ENCODE results near the gene OR52A5.

OR52A5 gene

DNA sequence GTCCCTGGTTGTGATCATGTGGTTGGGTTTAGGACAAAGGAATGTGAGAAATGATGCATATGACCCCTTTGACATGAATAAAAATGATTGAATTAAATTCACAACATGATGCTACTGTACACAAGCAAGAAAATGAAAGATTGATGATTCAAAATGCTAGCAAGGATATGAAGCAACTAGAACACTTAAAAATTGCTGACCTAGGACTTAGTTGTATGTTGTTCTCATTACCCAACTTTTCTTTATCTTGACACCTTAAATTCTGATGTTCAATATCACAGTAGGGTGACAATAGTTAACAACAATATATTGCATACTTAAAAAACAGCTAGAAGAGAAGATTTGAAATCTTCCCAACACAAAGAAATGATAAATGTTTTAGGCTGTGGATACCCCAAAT, 20.6 kb downstream of the OR52A5 start:
- in situ Hi-C loops (cut with HindIII; ENCODE audit: low sequenced_read_pairs) = no loop called here

- in situ Hi-C loops (cut with HindIII; ENCODE audit: low sequenced_read_pairs) = no loop called here
These were observed 22.8 kb downstream of the OR52A5 start for GRCh38 chr11:5115339-5115738.

DNA sequence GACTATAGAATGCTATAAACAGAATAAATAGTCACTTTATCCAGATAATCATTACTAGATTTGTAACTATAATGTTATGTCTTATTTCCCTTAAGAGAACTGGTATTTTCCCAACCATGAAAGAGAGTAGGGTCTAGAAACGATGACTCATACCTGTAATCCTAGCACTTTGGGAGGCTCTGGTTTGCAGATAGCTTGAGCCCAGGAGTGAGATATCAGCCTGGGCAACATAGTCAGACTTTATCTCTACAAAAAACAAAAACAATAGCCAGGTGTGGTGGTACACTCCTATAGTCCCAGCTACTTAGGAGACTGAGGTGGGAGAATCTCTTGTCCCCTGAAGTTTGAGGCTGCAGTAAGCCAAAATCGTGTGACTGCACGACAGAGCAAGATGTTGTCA, 30.9 kb downstream of the OR52A5 start:
- in situ Hi-C loops (cut with HindIII; ENCODE audit: low sequenced_read_pairs) = no loop called here

DNA sequence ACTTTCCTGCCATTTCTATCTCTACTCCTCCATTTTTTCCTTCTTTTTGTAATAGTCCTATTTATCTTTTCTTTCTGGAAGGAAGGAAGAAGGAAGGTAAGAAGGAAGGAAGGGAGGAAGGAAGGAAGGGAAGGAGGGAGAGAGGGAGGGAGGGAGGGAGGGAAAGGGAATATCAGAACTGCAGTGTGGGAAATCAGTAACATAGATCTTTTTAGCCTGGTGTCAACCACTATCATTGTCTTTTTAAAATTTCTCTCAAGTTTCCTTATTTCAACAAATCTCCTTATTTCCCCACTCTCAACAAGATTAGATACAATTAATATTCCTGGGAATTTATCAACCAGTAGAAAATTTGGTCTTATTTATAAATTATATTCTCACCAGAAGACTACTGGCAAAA, 35.1 kb downstream of the OR52A5 start:
- in situ Hi-C loops (cut with HindIII; ENCODE audit: low sequenced_read_pairs) = no loop called here

DNA sequence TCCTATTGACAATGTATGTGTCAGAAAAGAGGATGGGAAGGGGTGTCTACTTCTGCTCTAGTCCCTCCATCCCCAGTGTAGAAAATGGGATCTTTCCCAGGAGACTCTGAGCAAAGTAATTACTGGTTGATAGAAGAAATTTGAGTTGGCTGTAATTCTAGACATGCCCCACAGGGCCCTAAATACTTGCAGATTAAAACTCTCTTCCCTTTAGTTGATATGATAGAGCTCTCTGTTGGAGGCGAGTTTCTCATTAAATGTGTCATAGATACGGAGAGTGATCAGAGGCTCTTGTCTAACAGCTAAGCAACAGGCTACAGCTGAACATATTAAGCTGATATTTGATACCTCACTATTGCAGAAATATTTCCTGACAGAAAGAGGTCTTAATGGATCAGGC, 35.9 kb downstream of the OR52A5 start:
- in situ Hi-C loops (cut with HindIII; ENCODE audit: low sequenced_read_pairs) = no loop called here

GRCh38 chr11:5096011-5096410, 42.1 kb downstream of the OR52A5 start:
- in situ Hi-C loops (cut with HindIII; ENCODE audit: low sequenced_read_pairs) = no loop called here

GRCh38 chr11:5092821-5093585, 45.2 kb downstream of the OR52A5 start:
- in situ Hi-C loops (cut with HindIII; ENCODE audit: low sequenced_read_pairs) = no loop called here

GRCh38 chr11:5090668-5091067, 47.5 kb downstream of the OR52A5 start:
- in situ Hi-C loops (cut with HindIII; ENCODE audit: low sequenced_read_pairs) = no loop called here

DNA sequence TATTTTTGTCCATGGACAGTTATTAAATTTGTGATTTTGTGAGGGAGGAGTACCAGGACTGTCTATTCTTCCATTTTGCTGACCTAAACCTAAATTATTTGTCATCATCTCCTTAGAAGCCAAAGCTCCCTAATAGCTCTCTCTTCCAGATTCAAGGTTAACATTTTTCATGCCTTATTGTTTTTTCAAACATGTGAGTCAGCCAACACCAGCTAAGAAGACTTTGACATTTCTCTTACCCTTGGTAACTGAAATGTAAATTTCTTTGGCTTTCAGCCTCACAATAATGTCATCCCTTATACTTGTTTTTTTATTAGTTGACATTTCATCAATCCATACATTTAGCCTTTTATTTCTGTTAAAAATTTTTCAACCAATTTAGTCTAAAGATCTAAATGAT, 49.6 kb downstream of the OR52A5 start:
- in situ Hi-C loops (cut with HindIII; ENCODE audit: low sequenced_read_pairs) = no loop called here

DNA sequence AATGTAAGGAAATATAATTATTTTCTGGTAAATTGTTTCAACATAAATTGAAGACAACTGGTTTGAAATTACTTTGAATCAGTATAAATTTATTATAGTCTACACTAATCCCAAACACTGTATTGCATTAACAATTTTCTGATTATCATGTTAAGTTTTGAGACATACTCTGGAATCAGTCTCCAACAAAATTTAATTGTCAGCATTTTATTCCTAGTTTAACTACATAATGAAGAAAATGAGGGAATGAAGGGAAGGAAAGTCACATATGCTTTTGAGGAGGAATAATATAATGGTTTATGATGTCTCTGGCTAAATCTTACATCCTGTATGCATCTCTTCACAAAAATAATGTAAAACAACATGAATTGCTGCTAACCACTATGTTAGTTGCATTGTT, 54.6 kb downstream of the OR52A5 start:
- in situ Hi-C loops (cut with HindIII; ENCODE audit: low sequenced_read_pairs) = no loop called here

DNA sequence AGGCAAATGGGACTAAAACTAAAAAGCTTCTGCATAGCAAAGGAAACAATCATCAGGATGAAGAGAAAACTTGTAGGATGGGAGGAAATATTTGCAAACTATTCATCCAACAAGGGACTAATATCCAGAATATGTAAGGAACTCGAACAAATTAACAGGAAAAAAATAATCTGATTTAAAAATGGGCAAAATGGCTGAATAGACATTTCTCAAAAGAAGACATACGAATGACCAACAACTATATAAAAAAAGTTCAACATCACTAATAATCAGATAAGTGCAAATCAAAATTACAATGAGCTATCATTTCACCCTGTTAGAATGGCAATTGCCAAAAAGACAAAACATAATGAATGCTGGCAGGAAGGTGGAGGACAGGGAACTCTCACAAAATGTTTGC, 56.8 kb downstream of the OR52A5 start:
- in situ Hi-C loops (cut with HindIII; ENCODE audit: low sequenced_read_pairs) = no loop called here

All from DLD1 (cell line).